HEK293 (cell line): ENCODE data around the gene CCSER1.

Experiments used
- CTCF ChIA-PET: fragments of 350-600 bp; formaldehyde crosslinking; extraction: SDS; loops from one replicate; lab custom pipeline; 2021; ENCODE audit warnings: antibody characterized with exemption; lab: Yijun Ruan, JAX
- POLR2A ChIA-PET: fragments of 300-600 bp; formaldehyde crosslinking; extraction: SDS; loops from one replicate; lab custom pipeline; 2020; ENCODE audit warnings: antibody characterized with exemption, inconsistent platforms; lab: Yijun Ruan, JAX
- H3K27ac ChIP-seq: fragments of 200-500 bp; sonication (Bioruptor generic); 2 replicates; pipeline ENCODE4 v1.5.1; 2014; ENCODE audit warnings: low read depth, low read length, control low read depth, inconsistent platforms; ENCODE audit errors: extremely low read depth
- H3K36me3 ChIP-seq, 2 experiments: fragments of 200-500 bp in 1 of 2; sonication (Bioruptor generic) in 1 of 2; 1 replicate in 1 of 2; 2 replicates in 1 of 2; pipeline ENCODE4 v1.5.1; 2014 to 2017; ENCODE audit warnings: inconsistent platforms in 2 of 2, low read length in 2 of 2; ENCODE audit not compliant: control insufficient read depth in 2 of 2, insufficient read depth in 1 of 2
- H3K4me1 ChIP-seq: fragments of 200-500 bp; sonication (Bioruptor generic); 2 replicates; pipeline ENCODE4 v1.5.1; 2014; ENCODE audit warnings: mild to moderate bottlenecking, low read length, inconsistent platforms; ENCODE audit not compliant: control insufficient read depth, insufficient read depth
- H3K4me3 ChIP-seq: 2 replicates; pipeline ENCODE4 v1.5.1; 2011; ENCODE audit warnings: low read depth, mild to moderate bottlenecking, control low read depth, low read length, moderate library complexity
- H3K9me3 ChIP-seq: fragments of 200-500 bp; sonication (Bioruptor generic); 2 replicates; pipeline ENCODE4 v1.5.1; 2014; ENCODE audit warnings: low read depth, low read length, inconsistent platforms; ENCODE audit not compliant: control insufficient read depth, insufficient read depth
- FEZF1 ChIP-seq: fragments of 450-650 bp; formaldehyde crosslinking; IDR thresholded peaks from 2 replicates; pipeline ENCODE4 v1.5.1; 2016; ENCODE audit warnings: missing biosample characterization, missing genetic modification characterization
- GLI2 ChIP-seq: fragments of 450-650 bp; formaldehyde crosslinking; IDR thresholded peaks from 2 replicates; pipeline ENCODE4; 2017; ENCODE audit warnings: missing biosample characterization, missing genetic modification characterization, low read depth, borderline replicate concordance
- KLF16 ChIP-seq: fragments of 450-650 bp; formaldehyde crosslinking; IDR thresholded peaks from 2 replicates; pipeline ENCODE4 v1.5.1; 2017; ENCODE audit warnings: missing biosample characterization, missing genetic modification characterization
- KLF9 ChIP-seq: fragments of 450-650 bp; formaldehyde crosslinking; IDR thresholded peaks from 2 replicates; pipeline ENCODE4 v1.5.1; 2016; ENCODE audit warnings: missing biosample characterization, missing genetic modification characterization, low read depth
- PRDM1 ChIP-seq: fragments of 450-650 bp; formaldehyde crosslinking; IDR thresholded peaks from 2 replicates; pipeline ENCODE4; 2016; ENCODE audit warnings: missing biosample characterization, missing genetic modification characterization
- RBAK ChIP-seq: fragments of 450-650 bp; formaldehyde crosslinking; IDR thresholded peaks from 2 replicates; pipeline ENCODE4 v1.5.1; 2016; ENCODE audit warnings: missing biosample characterization, missing genetic modification characterization
- SETDB1 ChIP-seq: IDR thresholded peaks from one replicate; pipeline ENCODE4 v1.6.1; 2017; ENCODE audit warnings: mild to moderate bottlenecking, low read length, moderate library complexity, mixed read lengths; ENCODE audit not compliant: insufficient read length
- WT1 ChIP-seq: fragments of 450-650 bp; formaldehyde crosslinking; IDR thresholded peaks from 2 replicates; pipeline ENCODE4 v1.5.1; 2016; ENCODE audit warnings: missing biosample characterization, missing genetic modification characterization
- YY1 ChIP-seq: fragments of 450-650 bp; formaldehyde crosslinking; IDR thresholded peaks from 2 replicates; pipeline ENCODE4 v1.5.1; 2018; ENCODE audit warnings: missing biosample characterization, missing genetic modification characterization
- ZEB2 ChIP-seq: fragments of 450-650 bp; formaldehyde crosslinking; IDR thresholded peaks from 2 replicates; pipeline ENCODE4 v1.5.1; 2016; ENCODE audit warnings: missing biosample characterization, missing genetic modification characterization
- ZFP41 ChIP-seq: fragments of 450-650 bp; formaldehyde crosslinking; IDR thresholded peaks from 2 replicates; pipeline ENCODE4 v1.5.1; 2016; ENCODE audit warnings: missing biosample characterization, missing genetic modification characterization, borderline replicate concordance
- ZNF133 ChIP-seq: fragments of 450-650 bp; formaldehyde crosslinking; IDR thresholded peaks from 2 replicates; pipeline ENCODE4 v1.5.1; 2016; ENCODE audit warnings: missing biosample characterization, missing genetic modification characterization
- ZNF19 ChIP-seq: fragments of 450-650 bp; formaldehyde crosslinking; IDR thresholded peaks from 2 replicates; pipeline ENCODE4; 2016; ENCODE audit warnings: missing biosample characterization, missing genetic modification characterization, low read depth
- ZNF2 ChIP-seq: fragments of 450-650 bp; formaldehyde crosslinking; IDR thresholded peaks from 2 replicates; pipeline ENCODE4 v1.5.1; 2016; ENCODE audit warnings: missing biosample characterization, missing genetic modification characterization
- ZNF202 ChIP-seq: fragments of 450-650 bp; formaldehyde crosslinking; IDR thresholded peaks from 2 replicates; pipeline ENCODE4 v1.5.1; 2016; ENCODE audit warnings: missing biosample characterization, missing genetic modification characterization, borderline replicate concordance
- ZNF24 ChIP-seq: fragments of 450-650 bp; formaldehyde crosslinking; IDR thresholded peaks from 2 replicates; pipeline ENCODE4 v1.5.1; 2016; ENCODE audit warnings: missing biosample characterization, missing genetic modification characterization
- ZNF366 ChIP-seq: fragments of 450-650 bp; formaldehyde crosslinking; conservative IDR thresholded peaks from 2 replicates; pipeline ENCODE4 v1.5.1; 2016; ENCODE audit warnings: missing biosample characterization, missing genetic modification characterization
- ZNF514 ChIP-seq: fragments of 450-650 bp; formaldehyde crosslinking; IDR thresholded peaks from 2 replicates; pipeline ENCODE4 v1.5.1; 2016; ENCODE audit warnings: missing biosample characterization, missing genetic modification characterization
- ZNF561 ChIP-seq: fragments of 450-650 bp; IDR thresholded peaks from 2 replicates; pipeline ENCODE4 v1.5.1; 2018; ENCODE audit warnings: missing biosample characterization, missing genetic modification characterization, borderline replicate concordance
- ZNF585B ChIP-seq: fragments of 450-650 bp; formaldehyde crosslinking; IDR thresholded peaks from 2 replicates; pipeline ENCODE4 v1.5.1; 2016; ENCODE audit warnings: missing biosample characterization, missing genetic modification characterization
- ZNF626 ChIP-seq: fragments of 450-650 bp; sonication (Bioruptor Pico); formaldehyde crosslinking; IDR thresholded peaks from 2 replicates; pipeline ENCODE4 v1.5.1; 2018; ENCODE audit warnings: missing biosample characterization, missing genetic modification characterization, inconsistent platforms
- ZNF792 ChIP-seq: fragments of 450-650 bp; formaldehyde crosslinking; IDR thresholded peaks from 2 replicates; pipeline ENCODE4 v1.5.1; 2016; ENCODE audit warnings: missing biosample characterization, missing genetic modification characterization
- TF ChIP-seq, protein P1 (sequence below): fragments of 450-650 bp; formaldehyde crosslinking; IDR thresholded peaks from 2 replicates; pipeline ENCODE4 v1.5.1; 2016; ENCODE audit warnings: missing biosample characterization, missing genetic modification characterization
- TF ChIP-seq, protein P2 (sequence below): fragments of 450-650 bp; formaldehyde crosslinking; IDR thresholded peaks from 2 replicates; pipeline ENCODE4 v1.5.1; 2017; ENCODE audit warnings: missing biosample characterization, mild to moderate bottlenecking, missing genetic modification characterization, moderate library complexity
- TF ChIP-seq, protein P3 (sequence below): fragments of 450-650 bp; formaldehyde crosslinking; IDR thresholded peaks from 2 replicates; pipeline ENCODE4 v1.5.0; 2017; ENCODE audit warnings: missing biosample characterization, missing genetic modification characterization, borderline replicate concordance
- TF ChIP-seq, protein P4 (sequence below): fragments of 450-650 bp; formaldehyde crosslinking; IDR thresholded peaks from 2 replicates; pipeline ENCODE4 v1.5.1; 2016; ENCODE audit warnings: missing biosample characterization, missing genetic modification characterization, borderline replicate concordance
- TF ChIP-seq, protein P5 (sequence below): fragments of 450-650 bp; formaldehyde crosslinking; IDR thresholded peaks from 2 replicates; pipeline ENCODE4; 2016; ENCODE audit warnings: missing biosample characterization, missing genetic modification characterization

CCSER1 gene

DNA sequence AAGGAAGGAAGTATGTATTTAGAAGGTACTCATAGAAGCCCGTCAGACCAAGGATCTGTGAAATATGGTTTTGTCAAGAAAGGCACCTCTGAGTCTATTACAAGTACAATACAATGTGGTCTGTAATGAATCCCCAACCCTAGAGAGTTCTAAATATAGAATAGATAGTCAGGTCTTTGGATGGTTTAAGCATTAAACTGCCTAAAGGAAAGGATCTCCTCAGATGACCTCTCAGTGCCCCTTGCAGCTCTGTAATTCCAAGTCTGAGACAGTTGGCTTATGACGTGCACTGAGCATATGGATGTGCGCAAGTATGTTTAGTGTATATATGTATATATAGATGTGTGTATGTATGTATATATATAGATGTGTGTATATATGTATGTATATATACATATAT lies 62.0 kb downstream of the CCSER1 start:
- H3K4me1 ChIP-seq: peaks cover 10% of the 10 kb centered on the region
- no peaks in the 10 kb centered on the region for H3K9me3 ChIP-seq
- ChIA-PET POLR2A (no interaction called here), CTCF (no interaction called here)
- H3K4me3 ChIP-seq: no peak overlapping the region
- TF ChIP-seq YY1 (tag by site-specific recombination) (no peak), ZNF2 (tag by site-specific recombination) (no peak), ZNF792 (tag by site-specific recombination) (no peak), PRDM1 (tag by site-specific recombination) (no peak), WT1 (tag by site-specific recombination) (no peak), ZNF133 (tag by site-specific recombination) (no peak), ZNF514 (tag by site-specific recombination) (no peak), ZNF561 (tag by site-specific recombination) (no peak), GLI2 (tag by site-specific recombination) (no peak), ZNF24 (tag by site-specific recombination) (no peak), ZEB2 (tag by site-specific recombination) (no peak), FEZF1 (tag by site-specific recombination) (no peak)
- TF ChIP-seq, protein P1, sequence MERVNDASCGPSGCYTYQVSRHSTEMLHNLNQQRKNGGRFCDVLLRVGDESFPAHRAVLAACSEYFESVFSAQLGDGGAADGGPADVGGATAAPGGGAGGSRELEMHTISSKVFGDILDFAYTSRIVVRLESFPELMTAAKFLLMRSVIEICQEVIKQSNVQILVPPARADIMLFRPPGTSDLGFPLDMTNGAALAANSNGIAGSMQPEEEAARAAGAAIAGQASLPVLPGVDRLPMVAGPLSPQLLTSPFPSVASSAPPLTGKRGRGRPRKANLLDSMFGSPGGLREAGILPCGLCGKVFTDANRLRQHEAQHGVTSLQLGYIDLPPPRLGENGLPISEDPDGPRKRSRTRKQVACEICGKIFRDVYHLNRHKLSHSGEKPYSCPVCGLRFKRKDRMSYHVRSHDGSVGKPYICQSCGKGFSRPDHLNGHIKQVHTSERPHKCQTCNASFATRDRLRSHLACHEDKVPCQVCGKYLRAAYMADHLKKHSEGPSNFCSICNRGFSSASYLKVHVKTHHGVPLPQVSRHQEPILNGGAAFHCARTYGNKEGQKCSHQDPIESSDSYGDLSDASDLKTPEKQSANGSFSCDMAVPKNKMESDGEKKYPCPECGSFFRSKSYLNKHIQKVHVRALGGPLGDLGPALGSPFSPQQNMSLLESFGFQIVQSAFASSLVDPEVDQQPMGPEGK (tag by site-specific recombination): no peak
- TF ChIP-seq, protein P2, sequence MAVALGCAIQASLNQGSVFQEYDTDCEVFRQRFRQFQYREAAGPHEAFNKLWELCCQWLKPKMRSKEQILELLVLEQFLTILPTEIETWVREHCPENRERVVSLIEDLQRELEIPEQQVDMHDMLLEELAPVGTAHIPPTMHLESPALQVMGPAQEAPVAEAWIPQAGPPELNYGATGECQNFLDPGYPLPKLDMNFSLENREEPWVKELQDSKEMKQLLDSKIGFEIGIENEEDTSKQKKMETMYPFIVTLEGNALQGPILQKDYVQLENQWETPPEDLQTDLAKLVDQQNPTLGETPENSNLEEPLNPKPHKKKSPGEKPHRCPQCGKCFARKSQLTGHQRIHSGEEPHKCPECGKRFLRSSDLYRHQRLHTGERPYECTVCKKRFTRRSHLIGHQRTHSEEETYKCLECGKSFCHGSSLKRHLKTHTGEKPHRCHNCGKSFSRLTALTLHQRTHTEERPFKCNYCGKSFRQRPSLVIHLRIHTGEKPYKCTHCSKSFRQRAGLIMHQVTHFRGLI (tag by site-specific recombination): no peak
- TF ChIP-seq, protein P3, sequence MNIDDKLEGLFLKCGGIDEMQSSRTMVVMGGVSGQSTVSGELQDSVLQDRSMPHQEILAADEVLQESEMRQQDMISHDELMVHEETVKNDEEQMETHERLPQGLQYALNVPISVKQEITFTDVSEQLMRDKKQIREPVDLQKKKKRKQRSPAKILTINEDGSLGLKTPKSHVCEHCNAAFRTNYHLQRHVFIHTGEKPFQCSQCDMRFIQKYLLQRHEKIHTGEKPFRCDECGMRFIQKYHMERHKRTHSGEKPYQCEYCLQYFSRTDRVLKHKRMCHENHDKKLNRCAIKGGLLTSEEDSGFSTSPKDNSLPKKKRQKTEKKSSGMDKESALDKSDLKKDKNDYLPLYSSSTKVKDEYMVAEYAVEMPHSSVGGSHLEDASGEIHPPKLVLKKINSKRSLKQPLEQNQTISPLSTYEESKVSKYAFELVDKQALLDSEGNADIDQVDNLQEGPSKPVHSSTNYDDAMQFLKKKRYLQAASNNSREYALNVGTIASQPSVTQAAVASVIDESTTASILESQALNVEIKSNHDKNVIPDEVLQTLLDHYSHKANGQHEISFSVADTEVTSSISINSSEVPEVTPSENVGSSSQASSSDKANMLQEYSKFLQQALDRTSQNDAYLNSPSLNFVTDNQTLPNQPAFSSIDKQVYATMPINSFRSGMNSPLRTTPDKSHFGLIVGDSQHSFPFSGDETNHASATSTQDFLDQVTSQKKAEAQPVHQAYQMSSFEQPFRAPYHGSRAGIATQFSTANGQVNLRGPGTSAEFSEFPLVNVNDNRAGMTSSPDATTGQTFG: no peak
- no peak overlapping the region for H3K27ac ChIP-seq
- H3K36me3 ChIP-seq: no peaks in the 10 kb centered on the region

DNA sequence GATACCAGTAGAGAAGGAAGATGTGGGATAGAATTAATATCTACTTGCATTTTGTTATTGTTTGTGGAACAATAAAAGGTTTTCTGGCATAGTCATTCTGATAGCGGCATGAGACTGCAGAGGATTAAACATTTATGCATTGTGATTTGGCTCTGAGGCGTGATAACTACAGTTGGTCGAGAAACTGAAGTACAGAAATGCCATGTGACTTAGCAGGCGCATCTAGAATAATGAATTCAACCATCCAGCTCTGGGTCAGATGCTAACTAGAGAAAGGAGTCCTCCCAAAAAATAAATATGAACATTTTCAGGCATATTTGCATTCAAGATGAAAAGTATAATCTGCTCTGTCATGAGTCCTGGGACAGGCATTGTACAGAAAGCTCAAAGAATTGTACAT lies 62.8 kb downstream of the CCSER1 start:
- Histone ChIP-seq H3K27ac (no peak overlapping the region), H3K4me1 (peaks cover 10% of the 10 kb centered on the region), H3K4me3 (no peak overlapping the region), H3K36me3 (no peaks in the 10 kb centered on the region), H3K9me3 (no peaks in the 10 kb centered on the region)
- CTCF ChIA-PET: no interaction called here
- POLR2A ChIA-PET: no interaction called here
- TF ChIP-seq ZNF585B (tag by site-specific recombination) (no peak), ZNF626 (tag by site-specific recombination) (no peak), ZNF202 (tag by site-specific recombination) (no peak), ZNF366 (tag by site-specific recombination) (no peak), ZNF19 (tag by site-specific recombination) (no peak), SETDB1 (no peak), ZFP41 (tag by site-specific recombination) (no peak), RBAK (tag by site-specific recombination) (no peak), KLF9 (tag by site-specific recombination) (no peak), KLF16 (tag by site-specific recombination) (no peak)
- TF ChIP-seq, protein P4, sequence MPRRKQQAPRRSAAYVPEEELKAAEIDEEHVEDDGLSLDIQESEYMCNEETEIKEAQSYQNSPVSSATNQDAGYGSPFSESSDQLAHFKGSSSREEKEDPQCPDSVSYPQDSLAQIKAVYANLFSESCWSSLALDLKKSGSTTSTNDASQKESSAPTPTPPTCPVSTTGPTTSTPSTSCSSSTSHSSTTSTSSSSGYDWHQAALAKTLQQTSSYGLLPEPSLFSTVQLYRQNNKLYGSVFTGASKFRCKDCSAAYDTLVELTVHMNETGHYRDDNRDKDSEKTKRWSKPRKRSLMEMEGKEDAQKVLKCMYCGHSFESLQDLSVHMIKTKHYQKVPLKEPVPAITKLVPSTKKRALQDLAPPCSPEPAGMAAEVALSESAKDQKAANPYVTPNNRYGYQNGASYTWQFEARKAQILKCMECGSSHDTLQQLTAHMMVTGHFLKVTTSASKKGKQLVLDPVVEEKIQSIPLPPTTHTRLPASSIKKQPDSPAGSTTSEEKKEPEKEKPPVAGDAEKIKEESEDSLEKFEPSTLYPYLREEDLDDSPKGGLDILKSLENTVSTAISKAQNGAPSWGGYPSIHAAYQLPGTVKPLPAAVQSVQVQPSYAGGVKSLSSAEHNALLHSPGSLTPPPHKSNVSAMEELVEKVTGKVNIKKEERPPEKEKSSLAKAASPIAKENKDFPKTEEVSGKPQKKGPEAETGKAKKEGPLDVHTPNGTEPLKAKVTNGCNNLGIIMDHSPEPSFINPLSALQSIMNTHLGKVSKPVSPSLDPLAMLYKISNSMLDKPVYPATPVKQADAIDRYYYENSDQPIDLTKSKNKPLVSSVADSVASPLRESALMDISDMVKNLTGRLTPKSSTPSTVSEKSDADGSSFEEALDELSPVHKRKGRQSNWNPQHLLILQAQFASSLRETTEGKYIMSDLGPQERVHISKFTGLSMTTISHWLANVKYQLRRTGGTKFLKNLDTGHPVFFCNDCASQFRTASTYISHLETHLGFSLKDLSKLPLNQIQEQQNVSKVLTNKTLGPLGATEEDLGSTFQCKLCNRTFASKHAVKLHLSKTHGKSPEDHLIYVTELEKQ (tag by site-specific recombination): no peak
- TF ChIP-seq, protein P5, sequence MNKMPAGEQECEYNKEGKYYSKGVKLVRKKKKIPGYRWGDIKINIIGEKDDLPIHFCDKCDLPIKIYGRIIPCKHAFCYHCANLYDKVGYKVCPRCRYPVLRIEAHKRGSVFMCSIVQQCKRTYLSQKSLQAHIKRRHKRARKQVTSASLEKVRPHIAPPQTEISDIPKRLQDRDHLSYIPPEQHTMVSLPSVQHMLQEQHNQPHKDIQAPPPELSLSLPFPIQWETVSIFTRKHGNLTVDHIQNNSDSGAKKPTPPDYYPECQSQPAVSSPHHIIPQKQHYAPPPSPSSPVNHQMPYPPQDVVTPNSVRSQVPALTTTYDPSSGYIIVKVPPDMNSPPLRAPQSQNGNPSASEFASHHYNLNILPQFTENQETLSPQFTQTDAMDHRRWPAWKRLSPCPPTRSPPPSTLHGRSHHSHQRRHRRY (tag by site-specific recombination): no peak
